GM23338 (cell line): ENCODE results near the gene AGR2.

Experiments
- CREB1 ChIP-seq: fragments of 250-450 bp; sonication (Bioruptor Pico); IDR thresholded peaks from 2 replicates; pipeline ENCODE4 v1.5.0; 2020; ENCODE audit warnings: low read depth, mild to moderate bottlenecking, moderate library complexity
- TF ChIP-seq, protein P1 (sequence below), 2 experiments: fragments of 200-600 bp in 1 of 2; sonication (generic) in 1 of 2; conservative IDR thresholded peaks; 2 replicates each; pipeline versions ENCODE4 v1.5.1 to v1.6.1; 2016 to 2017; ENCODE audit warnings: antibody characterized with exemption in 2 of 2, low read depth in 2 of 2, mild to moderate bottlenecking in 2 of 2, moderate library complexity in 1 of 2

DNA sequence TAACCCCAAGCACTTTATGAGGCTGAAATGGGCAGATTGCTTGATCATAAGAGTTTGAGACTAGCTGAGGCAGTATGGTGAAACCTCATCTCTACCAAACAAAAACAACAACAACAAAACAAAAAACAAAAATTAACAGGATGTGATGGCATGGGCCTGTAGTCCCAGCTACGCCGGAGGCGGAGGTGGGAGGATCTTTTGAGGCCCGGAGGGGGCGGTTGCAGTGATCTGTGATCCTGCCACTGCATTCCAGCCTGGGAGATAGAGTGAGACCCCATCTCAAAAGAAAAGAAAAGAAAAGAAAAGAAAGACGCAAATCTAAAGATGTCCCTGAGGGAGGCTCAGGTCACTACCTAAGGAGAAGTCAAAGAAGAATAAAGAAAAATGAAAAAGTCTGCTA, 35.3 kb upstream of the AGR2 start:
- TF ChIP-seq, protein P1, sequence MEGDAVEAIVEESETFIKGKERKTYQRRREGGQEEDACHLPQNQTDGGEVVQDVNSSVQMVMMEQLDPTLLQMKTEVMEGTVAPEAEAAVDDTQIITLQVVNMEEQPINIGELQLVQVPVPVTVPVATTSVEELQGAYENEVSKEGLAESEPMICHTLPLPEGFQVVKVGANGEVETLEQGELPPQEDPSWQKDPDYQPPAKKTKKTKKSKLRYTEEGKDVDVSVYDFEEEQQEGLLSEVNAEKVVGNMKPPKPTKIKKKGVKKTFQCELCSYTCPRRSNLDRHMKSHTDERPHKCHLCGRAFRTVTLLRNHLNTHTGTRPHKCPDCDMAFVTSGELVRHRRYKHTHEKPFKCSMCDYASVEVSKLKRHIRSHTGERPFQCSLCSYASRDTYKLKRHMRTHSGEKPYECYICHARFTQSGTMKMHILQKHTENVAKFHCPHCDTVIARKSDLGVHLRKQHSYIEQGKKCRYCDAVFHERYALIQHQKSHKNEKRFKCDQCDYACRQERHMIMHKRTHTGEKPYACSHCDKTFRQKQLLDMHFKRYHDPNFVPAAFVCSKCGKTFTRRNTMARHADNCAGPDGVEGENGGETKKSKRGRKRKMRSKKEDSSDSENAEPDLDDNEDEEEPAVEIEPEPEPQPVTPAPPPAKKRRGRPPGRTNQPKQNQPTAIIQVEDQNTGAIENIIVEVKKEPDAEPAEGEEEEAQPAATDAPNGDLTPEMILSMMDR (conservative IDR thresholded peaks at IDR 0.05; ENCODE audit: low read depth in 2 of 2) = no peak
- no peak for TF ChIP-seq CREB1
